GM06990 (cell line): ENCODE measurements around the gene IL1R2.

Experiments
- DNase-seq: peaks from one replicate; pipeline ENCODE4 v3.0.0-alpha.2; 2011; ENCODE audit not compliant: insufficient read length; ENCODE audit errors: extremely low read depth
- H3K27me3 ChIP-seq: replicated peaks from 2 replicates; pipeline ENCODE4 v1.6.0; 2011; ENCODE audit warnings: low read length; ENCODE audit not compliant: control insufficient read depth, insufficient read depth
- H3K36me3 ChIP-seq: 2 replicates; pipeline ENCODE4 v1.5.1; 2011; ENCODE audit warnings: low read length; ENCODE audit not compliant: control insufficient read depth, insufficient read depth
- H3K4me3 ChIP-seq: replicated peaks from 2 replicates; pipeline ENCODE4 v1.5.1; 2011; ENCODE audit warnings: low read depth, mild to moderate bottlenecking, control low read depth, low read length
- CTCF ChIP-seq: IDR thresholded peaks from 2 replicates; pipeline ENCODE4 v1.5.1; 2011; ENCODE audit warnings: low read length, control low read depth, mild to moderate bottlenecking, inconsistent platforms; ENCODE audit not compliant: insufficient read depth, poor library complexity, severe bottlenecking

Gene IL1R2

GRCh38 chr2:101995019-101995418 is 3.3 kb downstream of the IL1R2 start:
- H3K36me3 ChIP-seq = no peaks in the 10 kb centered on the region
- TF ChIP-seq CTCF = no peak
- DNase-seq = no peak
- no peak overlapping the region for H3K4me3 ChIP-seq
- H3K27me3 ChIP-seq = no peaks in the 10 kb centered on the region

- TF ChIP-seq CTCF = no peak
- no peaks in the 10 kb centered on the region for H3K27me3 ChIP-seq
- no peaks in the 10 kb centered on the region for H3K36me3 ChIP-seq
- no peak overlapping the region for H3K4me3 ChIP-seq
- DNase-seq = no peak
Observed at GRCh38 chr2:101995804-101996203, 4.0 kb downstream of the IL1R2 start.

GRCh38 chr2:101998556-101998895 is 6.8 kb downstream of the IL1R2 start:
- no peak for TF ChIP-seq CTCF
- DNase-seq = no peak
- no peaks in the 10 kb centered on the region for H3K36me3 ChIP-seq
- H3K27me3 ChIP-seq = no peaks in the 10 kb centered on the region
- no peak overlapping the region for H3K4me3 ChIP-seq

- Histone ChIP-seq H3K27me3 (no peaks in the 10 kb centered on the region), H3K36me3 (no peaks in the 10 kb centered on the region), H3K4me3 (no peak overlapping the region)
- DNase-seq = no peak
- TF ChIP-seq CTCF = peak; percentile 20
Observed at GRCh38 chr2:101998896-101999789, 7.4 kb downstream of the IL1R2 start.

- Histone ChIP-seq H3K4me3 (no peak overlapping the region), H3K27me3 (no peaks in the 10 kb centered on the region), H3K36me3 (no peaks in the 10 kb centered on the region)
- TF ChIP-seq CTCF = no peak
- no peak for DNase-seq
Observed at GRCh38 chr2:102000012-102000411, 8.3 kb downstream of the IL1R2 start.
